Psoas muscle (tissue), 8 donors: ENCODE measurements around the gene CCDC197. TPM values are rescaled to one million over a fixed set of nuclear protein-coding genes. Genes with fewer than 3 reads are reported as not detected.

Source experiments
- ATAC-seq, 4 donors: fragments of 200-7000 bp; cut with Tn5 transposase; one replicate each; pipeline ENCODE4 v1.9.1; 2020; ENCODE audit warnings: moderate library complexity in 3 of 4, mild to moderate bottlenecking in 2 of 4
- DNase-seq, 2 donors: peaks; one replicate each; pipeline ENCODE4 v3.0.0-alpha.2; 2020
- H3K27ac ChIP-seq: fragments of 200-600 bp; one replicate; pipeline ENCODE4 v1.8.0; 2022
- H3K27me3 ChIP-seq, 3 donors: fragments of 200-600 bp in 1 of 3; one replicate each; pipeline versions ENCODE4 v1.6.1 to v1.8.0; 2013 to 2022; ENCODE audit warnings: low read length in 2 of 3, mild to moderate bottlenecking in 2 of 3, moderate library complexity in 1 of 3; ENCODE audit not compliant: insufficient read depth in 3 of 3
- H3K36me3 ChIP-seq, 2 donors: fragments of 200-600 bp in 1 of 2; one replicate each; pipeline versions ENCODE4 v1.6.1 to v1.8.0; 2013 to 2022; ENCODE audit warnings: low read depth in 1 of 2, mild to moderate bottlenecking in 1 of 2, moderate library complexity in 1 of 2; ENCODE audit not compliant: insufficient read depth in 1 of 2
- H3K4me1 ChIP-seq: fragments of 200-600 bp; one replicate; pipeline ENCODE4 v1.8.0; 2022
- H3K4me3 ChIP-seq: fragments of 200-600 bp; one replicate; pipeline ENCODE4 v1.8.0; 2022; ENCODE audit warnings: mild to moderate bottlenecking
- H3K9me3 ChIP-seq: fragments of 200-600 bp; one replicate; pipeline ENCODE4 v1.8.0; 2022
- CTCF ChIP-seq: fragments of 200-600 bp; IDR thresholded peaks from one replicate; pipeline ENCODE4 v1.8.0; 2022; ENCODE audit warnings: antibody characterized with exemption
- WGBS, 3 donors: extraction: QIAGEN DNeasy Blood & Tissue Kit; methylation state at CpG; one replicate each; pipeline versions ENCODE4 v1.1.6 to v1.1.7; 2013; 5-methylcytosine and 5-hydroxymethylcytosine counted together
- intact Hi-C, 2 donors: fragments of 100-400 bp; cut with DNase I; formaldehyde crosslinking; loops; one replicate each; pipeline versions ENCODE4 v1.11.0 to v1.14.2; 2022
- polyA plus RNA-seq, 3 donors: library from polyadenylated mRNA; stranded (reverse); fragments of 200-250 nt; gene quantifications; one replicate each; pipeline ENCODE4 v1.2.3, GENCODE V29; 2013
- total RNA-seq, 4 donors: library from RNA; stranded (reverse); fragmentation: NEBNext Ultra II Directional in 2 of 4; extraction: Animal tissue kit (Norgen Biotek cat#: 25700) in 2 of 4; gene quantifications; one replicate each; pipeline versions ENCODE4 v1.2.1 to v1.2.4, GENCODE V29; 2021 to 2023
- donor health status: healthy with polysubstance abuse.
- donor health status: DM: no; HTN: no; CAD: no; lungs with moderate emphysema.
- donor health status: Bipolar disorder and iron deficiency.
- donor health status: healthy.
- donor health status: DM: yes; HTN: yes; CAD: no.
- donor health status: DM: no; HTN: no; CAD: no.
- donor health status: DM: no; HTN: no; CAD: no.
- donor health status: DM: yes; HTN: yes; CAD: no.

CCDC197 gene
- total and polyA plus RNA-seq, 7 donors = 0.04 to 3.9 (median 0.71) TPM

GRCh38 chr14:93957751-93958566, 39.1 kb upstream of the CCDC197 start:
- Histone ChIP-seq H3K4me1 (peaks cover 88% of the 10 kb centered on the region), H3K27me3 (no peaks in the 10 kb centered on the region), H3K36me3 (peaks cover 0 to 84% of the 10 kb centered on the region in 2 donors), H3K4me3 (peak overlapping the region; percentile 25), H3K27ac (peak overlapping the region; percentile 98), H3K9me3 (no peaks in the 10 kb centered on the region)
- DNase-seq (peak in 1 of 2 donors; percentile 48), ATAC-seq (no peak)
- intact Hi-C loops = loop anchor here in 1 of 2 donors (5.0 kb wide), 1 partner anchor 39 kb away; the partner anchor contains the start of gene CCDC197
- TF ChIP-seq CTCF = no peak
- 46 to 65% (median 53%) methylated on average over 16 of the region's 16 CpGs for WGBS, 3 donors

GRCh38 chr14:93958567-93959238, 38.4 kb upstream of the CCDC197 start:
- H3K9me3 ChIP-seq = no peaks in the 10 kb centered on the region
- H3K27me3 ChIP-seq = no peaks in the 10 kb centered on the region
- no peak for TF ChIP-seq CTCF
- no peak for ATAC-seq
- H3K4me1 ChIP-seq = peaks cover 88% of the 10 kb centered on the region
- peak overlapping the region; percentile 98 for H3K27ac ChIP-seq
- WGBS, 3 donors = 35 to 58% (median 49%) methylated on average over 7 of the region's 7 CpGs
- DNase-seq = peak in 1 of 2 donors; percentile 50
- H3K36me3 ChIP-seq = peaks cover 0 to 82% of the 10 kb centered on the region in 2 donors
- intact Hi-C loops = loop anchor here in 1 of 2 donors (5.0 kb wide), 1 partner anchor 39 kb away; the partner anchor contains the start of gene CCDC197
- peak overlapping the region; percentile 25 for H3K4me3 ChIP-seq

GRCh38 chr14:93959239-93960107, 37.6 kb upstream of the CCDC197 start:
- H3K36me3 ChIP-seq = peaks cover 0 to 82% of the 10 kb centered on the region in 2 donors
- ATAC-seq (peak; percentile 75 to 84 (median 80)), DNase-seq (peak; percentile 77 to 93)
- peak overlapping the region; percentile 98 for H3K27ac ChIP-seq
- H3K27me3 ChIP-seq = no peaks in the 10 kb centered on the region
- no peaks in the 10 kb centered on the region for H3K9me3 ChIP-seq
- TF ChIP-seq CTCF = no peak
- peak overlapping the region; percentile 25 for H3K4me3 ChIP-seq
- peaks cover 89% of the 10 kb centered on the region for H3K4me1 ChIP-seq
- 38 to 48% (median 43%) methylated on average over 23 of the region's 23 CpGs for WGBS, 3 donors
- intact Hi-C loops = loop anchor here in 1 of 2 donors (5.0 kb wide), 1 partner anchor 38 kb away; the partner anchor contains the start of gene CCDC197

GRCh38 chr14:93960108-93960475, 37.0 kb upstream of the CCDC197 start:
- no peaks in the 10 kb centered on the region for H3K9me3 ChIP-seq
- intact Hi-C loops = no loop called here
- peaks cover 89% of the 10 kb centered on the region for H3K4me1 ChIP-seq
- no peaks in the 10 kb centered on the region for H3K27me3 ChIP-seq
- H3K4me3 ChIP-seq = no peak overlapping the region
- H3K27ac ChIP-seq = peak overlapping the region; percentile 98
- peaks cover 0 to 77% of the 10 kb centered on the region in 2 donors for H3K36me3 ChIP-seq
- DNase-seq = no peak
- no peak for ATAC-seq
- TF ChIP-seq CTCF = no peak
